Keratinocyte (primary cell): Measurements from ENCODE around the gene ADAMTS9. TPM values are rescaled to one million over a fixed set of nuclear protein-coding genes. Genes with fewer than 3 reads are reported as not detected.

ENCODE experiments used
- DNase-seq: peaks from one replicate; pipeline ENCODE4 v3.0.0-alpha.2; 2011; ENCODE audit warnings: low read depth, missing footprints, low spot score
- FAIRE-seq: peaks from 2 replicates; lab custom pipeline; 2011; peaks lifted over from hg19 to GRCh38; lab: Jason Lieb, UNC
- H2AFZ ChIP-seq: 2 replicates; pipeline ENCODE4 v1.6.0; 2012; ENCODE audit warnings: low read length, control low read depth, inconsistent platforms; ENCODE audit not compliant: control insufficient read depth
- H3K27ac ChIP-seq: 2 replicates; pipeline ENCODE4 v1.5.1; 2011; ENCODE audit warnings: low read length; ENCODE audit not compliant: control insufficient read depth, insufficient read depth
- H3K27me3 ChIP-seq: 3 replicates; pipeline ENCODE4 v1.6.0; 2011; ENCODE audit warnings: low read length; ENCODE audit not compliant: control insufficient read depth, insufficient read depth; ENCODE audit errors: extremely low read depth
- H3K36me3 ChIP-seq, 2 experiments: 2 replicates in 1 of 2; 3 replicates in 1 of 2; pipeline ENCODE4 v1.5.1; 2011; ENCODE audit warnings: low read length in 2 of 2, mild to moderate bottlenecking in 1 of 2; ENCODE audit not compliant: control insufficient read depth in 2 of 2, insufficient read depth in 2 of 2; ENCODE audit errors: extremely low read depth in 1 of 2
- H3K4me1 ChIP-seq: 3 replicates; pipeline ENCODE4 v1.5.1; 2011; ENCODE audit warnings: low read length; ENCODE audit not compliant: control insufficient read depth, insufficient read depth; ENCODE audit errors: extremely low read depth
- H3K4me2 ChIP-seq: 3 replicates; pipeline ENCODE4 v1.6.0; 2011; ENCODE audit warnings: low read depth, low read length; ENCODE audit not compliant: control insufficient read depth, insufficient read depth; ENCODE audit errors: extremely low read depth
- H3K4me3 ChIP-seq, 3 experiments: fragments of 200-600 bp in 1 of 3; sonication (generic) in 1 of 3; 2 replicates in 2 of 3; 3 replicates in 1 of 3; pipeline ENCODE4 v1.5.1; 2011 to 2016; ENCODE audit warnings: low read length in 3 of 3, mild to moderate bottlenecking in 3 of 3, control low read depth in 2 of 3, inconsistent platforms in 1 of 3, low read depth in 1 of 3, mixed read lengths in 1 of 3, mixed run types in 1 of 3, moderate library complexity in 1 of 3; ENCODE audit not compliant: control insufficient read depth in 2 of 3, insufficient read depth in 2 of 3; ENCODE audit errors: extremely low read depth in 1 of 3
- H3K79me2 ChIP-seq: 2 replicates; pipeline ENCODE4 v1.6.0; 2012; ENCODE audit warnings: low read length; ENCODE audit not compliant: control insufficient read depth, insufficient read depth
- H3K9ac ChIP-seq: 3 replicates; pipeline ENCODE4 v1.6.0; 2011; ENCODE audit warnings: low read length; ENCODE audit not compliant: control insufficient read depth, insufficient read depth; ENCODE audit errors: extremely low read depth
- H3K9me1 ChIP-seq: 3 replicates; pipeline ENCODE4 v1.6.0; 2011; ENCODE audit warnings: low read length; ENCODE audit not compliant: control insufficient read depth, insufficient read depth; ENCODE audit errors: extremely low read depth
- H3K9me3 ChIP-seq: 2 replicates; pipeline ENCODE4 v1.5.1; 2012; ENCODE audit warnings: low read depth, low read length; ENCODE audit not compliant: control insufficient read depth
- H4K20me1 ChIP-seq: 3 replicates; pipeline ENCODE4 v1.6.0; 2011; ENCODE audit warnings: low read length; ENCODE audit not compliant: control insufficient read depth, insufficient read depth; ENCODE audit errors: extremely low read depth
- CTCF ChIP-seq, 3 experiments: IDR thresholded peaks in 1 of 3; conservative IDR thresholded peaks in 1 of 3; optimal IDR thresholded peaks in 1 of 3; 2 replicates in 2 of 3; 3 replicates in 1 of 3; pipeline versions ENCODE3 to v1.5.1; 2011; ENCODE audit warnings: low read length in 3 of 3, mild to moderate bottlenecking in 3 of 3, moderate library complexity in 2 of 3, control low read depth in 1 of 3, inconsistent platforms in 1 of 3; ENCODE audit not compliant: insufficient read depth in 2 of 3; ENCODE audit errors: extremely low read depth in 1 of 3
- EZH2 ChIP-seq: IDR thresholded peaks from one replicate; pipeline ENCODE4 v1.6.1; 2012; ENCODE audit warnings: inconsistent platforms, mild to moderate bottlenecking, low read length, moderate library complexity
- dilution Hi-C: fragments of 300-500 bp; cut with MboI; formaldehyde crosslinking; loops from one replicate; pipeline ENCODE4 v1.7.0; 2020; ENCODE audit warnings: low sequenced_read_pairs; ENCODE audit not compliant: extremely low pct_ligation_motif_present
- polyA plus RNA-seq, 5 experiments: library from polyadenylated mRNA; depleted of rRNA in 3 of 5; stranded (reverse) in 3 of 5; stranded (forward) in 1 of 5; unstranded in 1 of 5; fragments of >200 nt; gene quantifications; 1 replicate in 1 of 5; 2 replicates in 3 of 5; 3 replicates in 1 of 5; pipeline versions ENCODE4 v1.2.1 to v1.2.3, GENCODE V29; 2011 to 2012; ENCODE audit warnings: missing spikeins in 2 of 5, low read depth in 1 of 5, low replicate concordance in 1 of 5

ADAMTS9 gene
- polyA plus RNA-seq, 1 donor (not counting 4 experiments of a cell fraction or from before 2014, with no cell fraction given) = 0.43 TPM

- no peak for TF ChIP-seq EZH2
- no peak for TF ChIP-seq CTCF (optimal IDR thresholded peaks at IDR 0.05 in 1 of 3, IDR thresholded peaks at IDR 0.05 in 1 of 3, conservative IDR thresholded peaks at IDR 0.05 in 1 of 3; ENCODE audit: extremely low read depth in 1 of 3, insufficient read depth in 2 of 3, low read length in 3 of 3)
- Histone ChIP-seq H3K4me2 (no peak overlapping the region), H3K27me3 (no peaks in the 10 kb centered on the region), H3K4me3 (no peak overlapping the region), H3K9me1 (no peaks in the 10 kb centered on the region), H3K9me3 (no peaks in the 10 kb centered on the region), H3K27ac (no peak overlapping the region), H2AFZ (no peak overlapping the region), H4K20me1 (no peaks in the 10 kb centered on the region), H3K79me2 (no peaks in the 10 kb centered on the region), H3K9ac (no peak overlapping the region), H3K36me3 (no peaks in the 10 kb centered on the region), H3K4me1 (no peaks in the 10 kb centered on the region)
- no peak for DNase-seq
- FAIRE-seq = no peak
- dilution Hi-C loops = no loop called here
These were observed 135.6 kb downstream of the ADAMTS9 start for GRCh38 chr3:64552160-64552559.

- no peaks in the 10 kb centered on the region for H3K79me2 ChIP-seq
- no peak overlapping the region for H3K27ac ChIP-seq
- no peak for DNase-seq
- H3K9me3 ChIP-seq = no peaks in the 10 kb centered on the region
- H3K4me2 ChIP-seq = no peak overlapping the region
- H3K36me3 ChIP-seq = no peaks in the 10 kb centered on the region
- no peak overlapping the region for H3K4me3 ChIP-seq
- H2AFZ ChIP-seq = no peak overlapping the region
- TF ChIP-seq CTCF (optimal IDR thresholded peaks at IDR 0.05 in 1 of 3, IDR thresholded peaks at IDR 0.05 in 1 of 3, conservative IDR thresholded peaks at IDR 0.05 in 1 of 3; ENCODE audit: extremely low read depth in 1 of 3, insufficient read depth in 2 of 3, low read length in 3 of 3) (no peak), EZH2 (no peak)
- H3K9ac ChIP-seq = no peak overlapping the region
- no peaks in the 10 kb centered on the region for H4K20me1 ChIP-seq
- dilution Hi-C loops = no loop called here
- no peaks in the 10 kb centered on the region for H3K9me1 ChIP-seq
- no peaks in the 10 kb centered on the region for H3K27me3 ChIP-seq
- no peak for FAIRE-seq
- H3K4me1 ChIP-seq = no peaks in the 10 kb centered on the region
These were observed 136.1 kb downstream of the ADAMTS9 start for GRCh38 chr3:64551697-64552096.
